ENCODE measurements around the gene SHMT2.

DNA sequence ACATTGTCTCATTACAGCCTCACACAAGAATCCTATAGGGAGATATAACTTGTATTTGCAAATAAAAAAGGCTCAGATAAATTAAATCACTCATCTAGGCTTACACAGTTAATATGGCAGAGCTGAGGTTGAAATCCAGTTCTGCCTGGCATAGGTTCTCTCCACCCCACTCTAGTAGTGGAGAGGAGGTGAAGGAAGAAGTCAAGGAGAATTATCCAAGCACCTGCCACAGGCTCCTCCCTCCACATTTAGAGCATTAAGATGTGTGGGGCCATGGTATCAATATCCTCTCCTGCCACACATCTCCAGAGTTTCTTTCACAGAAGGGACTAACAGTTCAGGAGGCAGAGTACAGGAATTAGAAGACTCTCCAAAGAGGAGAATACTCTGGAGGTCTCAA, 44.0 kb downstream of the SHMT2 start:
- TF ChIP-seq SPI1 (IDR thresholded peaks at IDR 0.05; ENCODE audit: low read depth, low read length) (no peak), POLR2A (IDR thresholded peaks at IDR 0.05; ENCODE audit: low read depth, low read length) (no peak)

Data from GM12891 (cell line).